GM12878 (cell line): ENCODE measurements around the gene RCOR1. TPM values are rescaled to one million over a fixed set of nuclear protein-coding genes. Genes with fewer than 3 reads are reported as not detected.

ENCODE experiments used
- ATAC-seq: fragments of 200-7000 bp; cut with Tn5 transposase; 3 replicates; pipeline ENCODE4 v1.9.1; 2020; ENCODE audit warnings: mild to moderate bottlenecking, moderate library complexity
- BruUV-seq: library from RNA; stranded (reverse); fragments of 400-500 nt; replicated peaks from 2 replicates; lab custom pipeline; 2021; lab: Mats Ljungman, UMichigan
- CTCF ChIA-PET: fragments of 300-600 bp; sonication (Branson Sonifier 250); formaldehyde crosslinking; extraction: SDS; loops from one replicate; lab custom pipeline; 2021; ENCODE audit warnings: inconsistent platforms; lab: Yijun Ruan, JAX
- POLR2A ChIA-PET: fragments of 350-600 bp; formaldehyde crosslinking; extraction: SDS; loops from one replicate; lab custom pipeline; 2021; ENCODE audit warnings: inconsistent platforms; lab: Charles Lee
- RAD21 ChIA-PET: fragments of 300-600 bp; sonication (Branson Sonifier 250); formaldehyde crosslinking; loops from one replicate; lab custom pipeline; 2023; ENCODE audit warnings: antibody characterized with exemption; ENCODE audit not compliant: unreplicated experiment; lab: Charles Lee
- SMC1A ChIA-PET: fragments of 300-600 bp; sonication (Branson Sonifier 250); formaldehyde crosslinking; loops from one replicate; lab custom pipeline; 2023; ENCODE audit not compliant: unreplicated experiment, uncharacterized antibody; lab: Charles Lee
- DNase-seq: peaks from one replicate; pipeline ENCODE4 v3.0.0-alpha.2; 2011; ENCODE audit warnings: low read depth, low spot score
- FAIRE-seq: peaks from 3 replicates; lab custom pipeline; 2011; peaks lifted over from hg19 to GRCh38; lab: Jason Lieb, UNC
- H2AFZ ChIP-seq: 2 replicates; pipeline ENCODE4 v1.6.0; 2011; ENCODE audit warnings: low read depth, low read length, control low read depth; ENCODE audit not compliant: control insufficient read depth
- H3K27ac ChIP-seq: 2 replicates; pipeline ENCODE4 v1.5.1; 2011; ENCODE audit warnings: control low read depth; ENCODE audit not compliant: control insufficient read depth, insufficient read depth
- H3K27me3 ChIP-seq, 2 experiments: replicated peaks in 1 of 2; 2 replicates each; pipeline versions ENCODE4 v1.6.0 to v1.6.1; 2011; ENCODE audit warnings: low read length in 1 of 2; ENCODE audit not compliant: control insufficient read depth in 2 of 2, insufficient read depth in 2 of 2
- H3K36me3 ChIP-seq, 2 experiments: 2 replicates each; pipeline ENCODE4 v1.5.1; 2011; ENCODE audit warnings: low read length in 1 of 2; ENCODE audit not compliant: control insufficient read depth in 2 of 2, insufficient read depth in 2 of 2
- H3K4me1 ChIP-seq: 2 replicates; pipeline ENCODE4 v1.6.1; 2011; ENCODE audit warnings: mild to moderate bottlenecking, low read length, moderate library complexity, mixed read lengths; ENCODE audit not compliant: control insufficient read depth, insufficient read depth
- H3K4me2 ChIP-seq: 2 replicates; pipeline ENCODE4 v1.6.0; 2011; ENCODE audit warnings: control low read depth; ENCODE audit not compliant: control insufficient read depth, insufficient read depth
- H3K4me3 ChIP-seq: fragments of 200-600 bp; sonication (generic); 2 replicates; pipeline ENCODE4 v1.5.1; 2016
- H3K79me2 ChIP-seq: 2 replicates; pipeline ENCODE4 v1.6.0; 2011; ENCODE audit warnings: low read length; ENCODE audit not compliant: control insufficient read depth, insufficient read depth
- H3K9ac ChIP-seq: 2 replicates; pipeline ENCODE4 v1.8.0; 2011; ENCODE audit warnings: low read length, control low read depth, mixed read lengths; ENCODE audit not compliant: control insufficient read depth, insufficient read depth
- H3K9me3 ChIP-seq: replicated peaks from 3 replicates; pipeline ENCODE4 v1.5.1; 2011; ENCODE audit warnings: mild to moderate bottlenecking, low read length; ENCODE audit not compliant: control insufficient read depth, insufficient read depth
- H4K20me1 ChIP-seq: 2 replicates; pipeline ENCODE4 v1.6.0; 2011; ENCODE audit not compliant: control insufficient read depth, insufficient read depth
- MYB ChIP-seq: fragments of 150-350 bp; IDR thresholded peaks from 2 replicates; pipeline ENCODE4 v1.6.1; 2014; ENCODE audit warnings: mild to moderate bottlenecking, low read depth, low read length, borderline replicate concordance
- PAX5 ChIP-seq: IDR thresholded peaks from 2 replicates; pipeline ENCODE4 v1.6.1; 2011; ENCODE audit warnings: low read depth, low read length, borderline replicate concordance
- RUNX3 ChIP-seq: IDR thresholded peaks from 2 replicates; pipeline ENCODE4 v1.6.1; 2012; ENCODE audit warnings: low read length, inconsistent platforms
- ZBTB11 ChIP-seq: fragments of 450-650 bp; formaldehyde crosslinking; IDR thresholded peaks from 2 replicates; pipeline ENCODE4 v1.5.0; 2022; ENCODE audit warnings: mild to moderate bottlenecking, missing genetic modification characterization
- WGBS: methylation state at CpG from one replicate; pipeline ENCODE4 v1.1.6; 2016; ENCODE audit warnings: low lambda C conversion rate; ENCODE audit not compliant: insufficient replicate concordance, insufficient coverage; ENCODE audit errors: missing lambda C conversion rate; 5-methylcytosine and 5-hydroxymethylcytosine counted together
- in situ Hi-C: fragments of 300-500 bp; cut with MboI; formaldehyde crosslinking; loops from 9 replicates; pipeline ENCODE4 v1.14.3; 2018; ENCODE audit warnings: mixed read lengths
- intact Hi-C: fragments of 100-400 bp; cut with micrococcal nuclease; formaldehyde crosslinking; loops from one replicate; pipeline ENCODE4 v1.14.2; 2022; ENCODE audit not compliant: unreplicated experiment
- polyA plus RNA-seq, 11 experiments: library from polyadenylated mRNA; depleted of rRNA in 4 of 11; unstranded in 6 of 11; stranded (reverse) in 5 of 11; fragments of >200 nt; fragmentation: Nextera tagmentation in 4 of 11; fragmentation: Illumina TruSeq in 1 of 11; extraction: Ambion mirVana in 4 of 11; extraction: Trizol in 1 of 11; gene quantifications; 1 replicate in 1 of 11; 2 replicates in 10 of 11; pipeline versions ENCODE4 v1.2.1 to v1.2.3, GENCODE V29; 2011 to 2016; ENCODE audit warnings: inconsistent platforms in 2 of 11, missing spikeins in 2 of 11, low read depth in 1 of 11
- total RNA-seq, 4 experiments: library from RNA; depleted of rRNA in 3 of 4; stranded (reverse); fragments of >200 nt in 3 of 4; fragmentation: Illumina TruSeq in 1 of 4; extraction: Trizol in 1 of 4; gene quantifications; 2 replicates each; pipeline versions ENCODE4 v1.2.1 to v1.2.3, GENCODE V29; 2013 to 2021
- TF ChIP-seq, protein P1 (sequence below): fragments of 450-650 bp; IDR thresholded peaks from 2 replicates; pipeline ENCODE4 v1.6.1; 2017; ENCODE audit warnings: antibody characterized with exemption, mild to moderate bottlenecking, moderate library complexity

RCOR1 gene
- total and polyA plus RNA-seq, 10 of the 15 experiments (the other 5 are each of a cell fraction or from before 2014, with no cell fraction given) = 1.6 to 12.2 (median 4.4) TPM

DNA sequence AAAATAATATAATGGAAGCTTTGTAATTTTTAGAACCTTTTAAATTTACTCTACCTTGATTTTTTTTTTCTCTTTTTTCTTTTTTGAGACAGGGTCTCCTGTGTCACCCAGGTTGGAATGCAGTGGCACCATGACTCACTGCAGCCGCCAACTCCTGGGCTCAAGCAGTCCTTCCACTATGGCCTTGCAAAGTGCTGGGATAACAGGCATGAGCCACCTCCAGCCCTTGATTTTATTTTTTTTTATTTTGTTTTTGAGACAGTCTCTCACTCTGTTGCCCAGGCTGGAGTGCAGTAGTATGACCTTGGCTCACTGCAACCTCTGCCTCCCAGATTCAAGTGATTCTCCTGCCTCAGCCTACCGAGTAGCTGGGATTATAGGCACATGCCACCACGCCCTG, 119.5 kb downstream of the RCOR1 start (continued):
- TF ChIP-seq ZBTB11 (CRISPR knock-in tag) = no peak
- no peak for TF ChIP-seq MYB

DNA sequence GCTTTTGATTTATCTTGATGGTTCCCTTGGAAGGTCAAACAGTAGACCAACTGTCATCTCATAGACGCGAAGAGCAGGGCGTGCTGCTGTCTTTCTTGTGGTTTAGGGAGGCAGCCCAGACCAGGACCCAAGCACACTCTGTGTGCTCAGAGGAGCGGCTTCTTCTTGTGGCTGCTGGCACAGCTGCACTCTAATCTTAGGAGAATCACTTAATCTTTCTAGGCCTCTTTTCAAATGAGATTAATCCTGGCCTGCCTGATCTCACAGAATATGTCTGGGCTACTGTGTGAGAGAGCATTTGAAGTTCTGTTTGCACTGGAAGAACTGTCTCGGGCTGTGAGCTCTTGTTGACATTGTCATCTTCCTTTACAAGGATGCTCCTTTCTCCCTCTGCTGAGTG, 124.8 kb downstream of the RCOR1 start:
- TF ChIP-seq RUNX3 = peak; percentile 49
- no peak for TF ChIP-seq PAX5
- TF ChIP-seq, protein P1, sequence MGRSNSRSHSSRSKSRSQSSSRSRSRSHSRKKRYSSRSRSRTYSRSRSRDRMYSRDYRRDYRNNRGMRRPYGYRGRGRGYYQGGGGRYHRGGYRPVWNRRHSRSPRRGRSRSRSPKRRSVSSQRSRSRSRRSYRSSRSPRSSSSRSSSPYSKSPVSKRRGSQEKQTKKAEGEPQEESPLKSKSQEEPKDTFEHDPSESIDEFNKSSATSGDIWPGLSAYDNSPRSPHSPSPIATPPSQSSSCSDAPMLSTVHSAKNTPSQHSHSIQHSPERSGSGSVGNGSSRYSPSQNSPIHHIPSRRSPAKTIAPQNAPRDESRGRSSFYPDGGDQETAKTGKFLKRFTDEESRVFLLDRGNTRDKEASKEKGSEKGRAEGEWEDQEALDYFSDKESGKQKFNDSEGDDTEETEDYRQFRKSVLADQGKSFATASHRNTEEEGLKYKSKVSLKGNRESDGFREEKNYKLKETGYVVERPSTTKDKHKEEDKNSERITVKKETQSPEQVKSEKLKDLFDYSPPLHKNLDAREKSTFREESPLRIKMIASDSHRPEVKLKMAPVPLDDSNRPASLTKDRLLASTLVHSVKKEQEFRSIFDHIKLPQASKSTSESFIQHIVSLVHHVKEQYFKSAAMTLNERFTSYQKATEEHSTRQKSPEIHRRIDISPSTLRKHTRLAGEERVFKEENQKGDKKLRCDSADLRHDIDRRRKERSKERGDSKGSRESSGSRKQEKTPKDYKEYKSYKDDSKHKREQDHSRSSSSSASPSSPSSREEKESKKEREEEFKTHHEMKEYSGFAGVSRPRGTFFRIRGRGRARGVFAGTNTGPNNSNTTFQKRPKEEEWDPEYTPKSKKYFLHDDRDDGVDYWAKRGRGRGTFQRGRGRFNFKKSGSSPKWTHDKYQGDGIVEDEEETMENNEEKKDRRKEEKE = no peak
- intact Hi-C loops = no loop called here
- no peak for ATAC-seq
- no peak overlapping the region for H3K9ac ChIP-seq
- CTCF ChIA-PET = interaction anchor here (1.3 to 1.5 kb wide), 2 partner anchors 9 to 56 kb away, joined by 3 read pairs; no protein-coding TSS in a partner anchor
- SMC1A ChIA-PET = interaction anchor here (1.2 kb wide), 1 partner anchor 21 kb away, joined by 3 read pairs; no protein-coding TSS in a partner anchor
- BruUV-seq = no TSS peak
- RAD21 ChIA-PET = interaction anchor here (0.7 kb wide), 1 partner anchor 23 kb away, joined by 4 read pairs; no protein-coding TSS in a partner anchor
- in situ Hi-C loops = no loop called here
- POLR2A ChIA-PET = interaction anchor here (0.5 to 0.6 kb wide), 2 partner anchors 38 to 48 kb away, joined by 3 to 6 read pairs; no protein-coding TSS in a partner anchor
- 100% methylated on average over 5 of the region's 5 CpGs for WGBS
- H3K4me3 ChIP-seq = no peak overlapping the region
- H3K79me2 ChIP-seq = no peaks in the 10 kb centered on the region
- peak; percentile 41 for FAIRE-seq
- no peaks in the 10 kb centered on the region for H4K20me1 ChIP-seq
- peaks cover 6 to 29% of the 10 kb centered on the region in 2 experiments for H3K36me3 ChIP-seq
- no peak for DNase-seq
- H3K27ac ChIP-seq = no peak overlapping the region
- H3K4me2 ChIP-seq = no peak overlapping the region
- H2AFZ ChIP-seq = no peak overlapping the region
- no peaks in the 10 kb centered on the region for H3K9me3 ChIP-seq
- H3K27me3 ChIP-seq = no peaks in the 10 kb centered on the region
- H3K4me1 ChIP-seq = peaks cover 3% of the 10 kb centered on the region; the same call in 1 of the 2 replicates
